ENCODE data around the gene JUNB.

- TF ChIP-seq POLR2AphosphoS5 (IDR thresholded peaks at IDR 0.05) (no peak), CTCF (IDR thresholded peaks at IDR 0.05) (no peak)
These were observed 9.1 kb downstream of the JUNB start for GRCh38 chr19:12800466-12800770.

Measured in transverse colon (tissue), 4 donors.